ENCODE measurements around the gene C16orf87.
A peak's percentile ranks its signal among the peaks of the same experiment; 100 is the strongest.

Gene C16orf87

GRCh38 chr16:46830417-46830901 is 521 bp downstream of the C16orf87 start:
- peaks cover 32% of the 10 kb centered on the region for H3K4me1 ChIP-seq (ENCODE audit: insufficient read depth, low read length)
- no peaks in the 10 kb centered on the region; the same call in 1 of the 2 replicates for H3K36me3 ChIP-seq (ENCODE audit: insufficient read depth, low read length)
- H4K20me1 ChIP-seq (ENCODE audit: insufficient read depth, low read length) = peaks cover 13% of the 10 kb centered on the region; the same call in 1 of the 2 replicates
- peaks cover 53% of the 10 kb centered on the region for H3K79me2 ChIP-seq (ENCODE audit: insufficient read depth, low read length)
- H3K27me3 ChIP-seq (ENCODE audit: insufficient read depth, low read length, poor library complexity) = peaks cover 7% of the 10 kb centered on the region
- peak overlapping the region; percentile 96 for H3K9ac ChIP-seq (ENCODE audit: low read depth, low read length)
- DNase-seq = peak; percentile 45
- peak; percentile 50 for ATAC-seq (ENCODE audit: insufficient read depth, low read depth)
- H3K9me3 ChIP-seq (ENCODE audit: insufficient read depth, low read length, severe bottlenecking) = no peaks in the 10 kb centered on the region
- peak overlapping the region; percentile 77 for H3K27ac ChIP-seq (ENCODE audit: low read length)
- peak overlapping the region; percentile 77 for H3K4me2 ChIP-seq (ENCODE audit: insufficient read depth, low read length)
- H3K4me3 ChIP-seq (ENCODE audit: low read depth in 1 of 2, low read length in 2 of 2) = peak overlapping the region; percentile 83 to 92
- TF ChIP-seq CTCF (IDR thresholded peaks at IDR 0.05; ENCODE audit: borderline replicate concordance, extremely low read depth, low read length, poor library complexity, severe bottlenecking) = no peak
- TF ChIP-seq EZH2 (IDR thresholded peaks at IDR 0.05; ENCODE audit: borderline replicate concordance, low read depth, low read length, severe bottlenecking) = no peak
- H2AFZ ChIP-seq (ENCODE audit: low read depth, low read length) = peak overlapping the region; percentile 81

- H2AFZ ChIP-seq (ENCODE audit: low read depth, low read length) = no peak overlapping the region
- peak overlapping the region; percentile 96 for H3K9ac ChIP-seq (ENCODE audit: low read depth, low read length)
- TF ChIP-seq EZH2 (IDR thresholded peaks at IDR 0.05; ENCODE audit: borderline replicate concordance, low read depth, low read length, severe bottlenecking) = no peak
- TF ChIP-seq CTCF (IDR thresholded peaks at IDR 0.05; ENCODE audit: borderline replicate concordance, extremely low read depth, low read length, poor library complexity, severe bottlenecking) = no peak
Measured at GRCh38 chr16:46828943-46829342, 2.0 kb downstream of the C16orf87 start.

GRCh38 chr16:46828292-46828691 is 2.7 kb downstream of the C16orf87 start:
- Histone ChIP-seq H2AFZ (ENCODE audit: low read depth, low read length) (no peak overlapping the region), H3K27me3 (ENCODE audit: insufficient read depth, low read length, poor library complexity) (peaks cover 3% of the 10 kb centered on the region), H4K20me1 (ENCODE audit: insufficient read depth, low read length) (peaks cover 13% of the 10 kb centered on the region; the same call in 1 of the 2 replicates), H3K9ac (ENCODE audit: low read depth, low read length) (no peak overlapping the region), H3K4me3 (ENCODE audit: low read depth in 1 of 2, low read length in 2 of 2) (no peak overlapping the region), H3K4me2 (ENCODE audit: insufficient read depth, low read length) (peak overlapping the region; percentile 77), H3K36me3 (ENCODE audit: insufficient read depth, low read length) (peaks cover 7% of the 10 kb centered on the region), H3K27ac (ENCODE audit: low read length) (no peak overlapping the region), H3K79me2 (ENCODE audit: insufficient read depth, low read length) (peaks cover 74% of the 10 kb centered on the region), H3K9me3 (ENCODE audit: insufficient read depth, low read length, severe bottlenecking) (no peaks in the 10 kb centered on the region), H3K4me1 (ENCODE audit: insufficient read depth, low read length) (peaks cover 32% of the 10 kb centered on the region)
- no peak for ATAC-seq (ENCODE audit: insufficient read depth, low read depth)
- DNase-seq = no peak
- no peak for TF ChIP-seq CTCF (IDR thresholded peaks at IDR 0.05; ENCODE audit: borderline replicate concordance, extremely low read depth, low read length, poor library complexity, severe bottlenecking)
- TF ChIP-seq EZH2 (IDR thresholded peaks at IDR 0.05; ENCODE audit: borderline replicate concordance, low read depth, low read length, severe bottlenecking) = no peak

More at GRCh38 chr16:46828943-46829342, 2.0 kb downstream of the C16orf87 start:
- H3K4me3 ChIP-seq (ENCODE audit: low read depth in 1 of 2, low read length in 2 of 2) = peak overlapping the region; percentile 83 to 92; a peak in 3 of 4 replicates
- DNase-seq = no peak
- peaks cover 3% of the 10 kb centered on the region for H3K36me3 ChIP-seq (ENCODE audit: insufficient read depth, low read length)
- peaks cover 32% of the 10 kb centered on the region for H3K4me1 ChIP-seq (ENCODE audit: insufficient read depth, low read length)
- H4K20me1 ChIP-seq (ENCODE audit: insufficient read depth, low read length) = peaks cover 13% of the 10 kb centered on the region; the same call in 1 of the 2 replicates
- peaks cover 5% of the 10 kb centered on the region for H3K27me3 ChIP-seq (ENCODE audit: insufficient read depth, low read length, poor library complexity)
- no peak for ATAC-seq (ENCODE audit: insufficient read depth, low read depth)
- H3K9me3 ChIP-seq (ENCODE audit: insufficient read depth, low read length, severe bottlenecking) = no peaks in the 10 kb centered on the region
- H3K79me2 ChIP-seq (ENCODE audit: insufficient read depth, low read length) = peaks cover 67% of the 10 kb centered on the region
- H3K4me2 ChIP-seq (ENCODE audit: insufficient read depth, low read length) = peak overlapping the region; percentile 77
- peak overlapping the region; percentile 77; the same call in 1 of the 2 replicates for H3K27ac ChIP-seq (ENCODE audit: low read length)

Data from DND-41 (cell line).